AG04450 (cell line): ENCODE data around the gene CD99. TPM values are rescaled to one million over a fixed set of nuclear protein-coding genes. Genes with fewer than 3 reads are reported as not detected.
"Not testable (repeated sequence)": the region's sequence is repeated elsewhere in the genome, so short reads cannot be mapped to it uniquely, and the experiment has no call there.

Experiments used
- CTCF ChIA-PET: fragments of 300-600, 350-600 bp; formaldehyde crosslinking; extraction: SDS; loops from one replicate; lab custom pipeline; 2022; ENCODE audit warnings: antibody characterized with exemption, inconsistent platforms; lab: Charles Lee
- POLR2A ChIA-PET: fragments of 350-600 bp; formaldehyde crosslinking; extraction: SDS; loops from one replicate; lab custom pipeline; 2021; ENCODE audit warnings: antibody characterized with exemption, inconsistent platforms; lab: Yijun Ruan, JAX
- DNase-seq: peaks from one replicate; pipeline ENCODE4 v3.0.0-alpha.2; 2011; ENCODE audit warnings: low read depth, low spot score
- H3K27ac ChIP-seq: one replicate; pipeline ENCODE4 v1.5.1; 2012; ENCODE audit warnings: low read depth, low read length, control low read depth
- H3K27me3 ChIP-seq: one replicate; pipeline ENCODE4 v1.6.0; 2012; ENCODE audit warnings: low read length; ENCODE audit not compliant: control insufficient read depth, insufficient read depth
- H3K4me3 ChIP-seq: 2 replicates; pipeline ENCODE4 v1.5.1; 2011; ENCODE audit warnings: mild to moderate bottlenecking, low read depth, low read length, control low read depth
- H3K9me3 ChIP-seq: 2 replicates; pipeline ENCODE4 v1.5.1; 2012; ENCODE audit warnings: low read length; ENCODE audit not compliant: control insufficient read depth, insufficient read depth
- CTCF ChIP-seq: IDR thresholded peaks from 2 replicates; pipeline ENCODE4 v1.5.1; 2011; ENCODE audit warnings: low read depth, low read length, control low read depth, inconsistent platforms
- polyA plus RNA-seq: library from polyadenylated mRNA; depleted of rRNA; stranded (reverse); fragments of >200 nt; gene quantifications from 2 replicates; pipeline ENCODE4 v1.2.3, GENCODE V29; 2011

CD99 gene
- polyA plus RNA-seq, 1 experiment: 355 TPM

GRCh38 chrX:2741386-2741785, 50.3 kb downstream of the CD99 start:
- ChIA-PET CTCF (no interaction called here), POLR2A (no interaction called here)
- H3K4me3 ChIP-seq: no peak overlapping the region

GRCh38 chrX:2746250-2746649, 55.2 kb downstream of the CD99 start:
- H3K27ac ChIP-seq, CTCF ChIA-PET, H3K4me3 ChIP-seq, H3K27me3 ChIP-seq, POLR2A ChIA-PET, DNase-seq, H3K9me3 ChIP-seq: not testable (repeated sequence)

More at GRCh38 chrX:2741386-2741785, 50.3 kb downstream of the CD99 start:
- DNase-seq: no peak
- Histone ChIP-seq H3K27ac (no peak overlapping the region), H3K27me3 (no peaks in the 10 kb centered on the region), H3K9me3 (no peaks in the 10 kb centered on the region)
- TF ChIP-seq CTCF: no peak

- Histone ChIP-seq H3K27ac (no peak overlapping the region), H3K27me3 (no peaks in the 10 kb centered on the region), H3K9me3 (no peaks in the 10 kb centered on the region), H3K4me3 (no peak overlapping the region)
- DNase-seq: no peak
- ChIA-PET POLR2A (no interaction called here), CTCF (no interaction called here)
- TF ChIP-seq CTCF: no peak
Measured at GRCh38 chrX:2748171-2748814, 57.2 kb downstream of the CD99 start.

- ChIA-PET POLR2A (no interaction called here), CTCF (no interaction called here)
- Histone ChIP-seq H3K4me3 (no peak overlapping the region), H3K9me3 (no peaks in the 10 kb centered on the region), H3K27me3 (no peaks in the 10 kb centered on the region), H3K27ac (no peak overlapping the region)
- no peak for DNase-seq
- TF ChIP-seq CTCF: no peak
Measured at GRCh38 chrX:2748815-2749188, 57.7 kb downstream of the CD99 start.

GRCh38 chrX:2751291-2751690, 60.2 kb downstream of the CD99 start:
- Histone ChIP-seq H3K27ac (no peak overlapping the region), H3K9me3 (no peaks in the 10 kb centered on the region), H3K27me3 (no peaks in the 10 kb centered on the region), H3K4me3 (no peak overlapping the region)
- no peak for TF ChIP-seq CTCF
- POLR2A ChIA-PET: no interaction called here
- no peak for DNase-seq
- CTCF ChIA-PET: no interaction called here

GRCh38 chrX:2751874-2752300, 60.8 kb downstream of the CD99 start, which contains the start of gene XG:
Gene XG, plus strand, starts transcription at chrX:2752040. Its CDS starts 235 bp downstream, at chrX:2752275.
- CTCF ChIA-PET, H3K9me3 ChIP-seq, H3K4me3 ChIP-seq, H3K27ac ChIP-seq, POLR2A ChIA-PET, DNase-seq, H3K27me3 ChIP-seq: not testable (repeated sequence)

GRCh38 chrX:2752441-2752840, 61.3 kb downstream of the CD99 start:
- not testable (repeated sequence) for H3K27ac ChIP-seq, H3K4me3 ChIP-seq

GRCh38 chrX:2755163-2755715, 64.1 kb downstream of the CD99 start:
- H3K9me3 ChIP-seq, H3K27me3 ChIP-seq, DNase-seq, H3K4me3 ChIP-seq, H3K27ac ChIP-seq, POLR2A ChIA-PET, CTCF ChIA-PET: not testable (repeated sequence)

More at GRCh38 chrX:2752441-2752840, 61.3 kb downstream of the CD99 start:
- H3K9me3 ChIP-seq, H3K27me3 ChIP-seq, POLR2A ChIA-PET, DNase-seq, CTCF ChIA-PET: not testable (repeated sequence)
